ENCODE results near the gene CYSLTR1.

DNA sequence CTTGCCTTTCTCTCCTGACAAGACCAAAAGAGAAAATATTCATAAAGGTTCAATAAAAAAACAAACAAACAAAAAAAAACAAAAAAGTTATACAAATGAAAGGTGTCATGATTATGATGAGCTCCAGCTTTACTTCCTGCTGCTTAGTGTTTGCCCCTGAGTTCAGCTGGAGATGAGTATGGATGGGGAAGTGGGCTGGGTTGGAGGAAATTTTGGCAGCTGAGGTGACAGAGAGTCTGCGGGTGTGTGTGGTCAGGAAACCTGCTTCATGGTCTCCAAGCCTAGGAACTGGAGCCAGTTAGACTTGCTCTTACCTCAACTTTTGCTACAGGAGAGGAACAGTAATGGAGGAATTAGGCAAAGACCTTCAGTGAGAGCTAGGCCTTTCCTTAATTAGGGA is 4.3 kb upstream of the CYSLTR1 start:
- TF ChIP-seq, protein P1, sequence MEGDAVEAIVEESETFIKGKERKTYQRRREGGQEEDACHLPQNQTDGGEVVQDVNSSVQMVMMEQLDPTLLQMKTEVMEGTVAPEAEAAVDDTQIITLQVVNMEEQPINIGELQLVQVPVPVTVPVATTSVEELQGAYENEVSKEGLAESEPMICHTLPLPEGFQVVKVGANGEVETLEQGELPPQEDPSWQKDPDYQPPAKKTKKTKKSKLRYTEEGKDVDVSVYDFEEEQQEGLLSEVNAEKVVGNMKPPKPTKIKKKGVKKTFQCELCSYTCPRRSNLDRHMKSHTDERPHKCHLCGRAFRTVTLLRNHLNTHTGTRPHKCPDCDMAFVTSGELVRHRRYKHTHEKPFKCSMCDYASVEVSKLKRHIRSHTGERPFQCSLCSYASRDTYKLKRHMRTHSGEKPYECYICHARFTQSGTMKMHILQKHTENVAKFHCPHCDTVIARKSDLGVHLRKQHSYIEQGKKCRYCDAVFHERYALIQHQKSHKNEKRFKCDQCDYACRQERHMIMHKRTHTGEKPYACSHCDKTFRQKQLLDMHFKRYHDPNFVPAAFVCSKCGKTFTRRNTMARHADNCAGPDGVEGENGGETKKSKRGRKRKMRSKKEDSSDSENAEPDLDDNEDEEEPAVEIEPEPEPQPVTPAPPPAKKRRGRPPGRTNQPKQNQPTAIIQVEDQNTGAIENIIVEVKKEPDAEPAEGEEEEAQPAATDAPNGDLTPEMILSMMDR (IDR thresholded peaks at IDR 0.05), result no peak
- TF ChIP-seq RFX5 (IDR thresholded peaks at IDR 0.05; ENCODE audit: low read length), result no peak
- no peak for TF ChIP-seq TEAD4 (IDR thresholded peaks at IDR 0.05; ENCODE audit: borderline replicate concordance, insufficient read depth)
- TF ChIP-seq, protein P2, sequence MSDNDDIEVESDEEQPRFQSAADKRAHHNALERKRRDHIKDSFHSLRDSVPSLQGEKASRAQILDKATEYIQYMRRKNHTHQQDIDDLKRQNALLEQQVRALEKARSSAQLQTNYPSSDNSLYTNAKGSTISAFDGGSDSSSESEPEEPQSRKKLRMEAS (IDR thresholded peaks at IDR 0.05; ENCODE audit: low read depth), result no peak
- TF ChIP-seq RCOR1 (IDR thresholded peaks at IDR 0.05; ENCODE audit: low read length), result no peak
- no peak for TF ChIP-seq EZH2phosphoT487 (IDR thresholded peaks at IDR 0.05; ENCODE audit: borderline replicate concordance, low read depth)
